NOMO-1 treated with DMSO at 0.1 percent for 48 hours (cell line): ENCODE data around the gene CATSPERD.

Experiments used
- DNase-seq: peaks from one replicate; lab custom pipeline; 2025; ENCODE audit not compliant: unreplicated experiment; lab: John Stamatoyannopoulos, UW

Gene CATSPERD

DNA sequence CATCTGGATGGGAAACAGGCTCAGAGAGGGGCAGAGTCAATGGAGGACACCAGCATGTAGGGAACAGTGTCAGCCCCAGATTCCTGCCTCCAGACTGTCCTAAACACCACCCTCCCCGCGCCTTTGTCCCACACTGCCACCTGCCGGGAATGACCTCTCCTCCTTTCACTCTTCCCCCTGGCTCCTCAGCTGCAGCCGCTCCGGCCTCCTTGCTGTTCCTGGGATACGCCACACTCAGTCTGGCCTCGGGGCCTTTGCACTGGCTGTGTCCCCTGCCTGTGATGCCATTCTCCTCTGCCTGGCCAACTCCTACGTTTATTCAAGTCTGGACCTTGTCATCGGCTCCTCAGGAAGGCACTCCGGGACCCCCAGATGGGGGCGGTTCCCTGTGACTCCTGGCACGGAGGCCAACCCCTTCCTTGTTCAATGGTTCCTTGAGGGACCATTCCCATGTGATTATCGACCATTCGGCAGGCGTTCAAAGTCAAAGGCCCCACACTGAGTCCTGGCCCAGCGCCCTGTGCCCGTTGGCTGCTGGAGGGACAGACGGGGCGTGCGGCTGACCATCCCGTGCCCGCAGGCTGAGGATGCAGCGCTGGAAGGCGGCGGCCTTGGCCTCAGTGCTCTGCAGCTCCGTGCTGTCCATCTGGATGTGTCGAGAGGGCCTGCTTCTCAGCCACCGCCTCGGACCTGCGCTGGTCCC is 103.3 kb downstream of the CATSPERD start:
- no peak for DNase-seq

- no peak for DNase-seq
Measured at GRCh38 chr19:5824751-5825150, 104.3 kb downstream of the CATSPERD start.

- DNase-seq = no peak
Measured at GRCh38 chr19:5825178-5825577, 104.7 kb downstream of the CATSPERD start.

DNA sequence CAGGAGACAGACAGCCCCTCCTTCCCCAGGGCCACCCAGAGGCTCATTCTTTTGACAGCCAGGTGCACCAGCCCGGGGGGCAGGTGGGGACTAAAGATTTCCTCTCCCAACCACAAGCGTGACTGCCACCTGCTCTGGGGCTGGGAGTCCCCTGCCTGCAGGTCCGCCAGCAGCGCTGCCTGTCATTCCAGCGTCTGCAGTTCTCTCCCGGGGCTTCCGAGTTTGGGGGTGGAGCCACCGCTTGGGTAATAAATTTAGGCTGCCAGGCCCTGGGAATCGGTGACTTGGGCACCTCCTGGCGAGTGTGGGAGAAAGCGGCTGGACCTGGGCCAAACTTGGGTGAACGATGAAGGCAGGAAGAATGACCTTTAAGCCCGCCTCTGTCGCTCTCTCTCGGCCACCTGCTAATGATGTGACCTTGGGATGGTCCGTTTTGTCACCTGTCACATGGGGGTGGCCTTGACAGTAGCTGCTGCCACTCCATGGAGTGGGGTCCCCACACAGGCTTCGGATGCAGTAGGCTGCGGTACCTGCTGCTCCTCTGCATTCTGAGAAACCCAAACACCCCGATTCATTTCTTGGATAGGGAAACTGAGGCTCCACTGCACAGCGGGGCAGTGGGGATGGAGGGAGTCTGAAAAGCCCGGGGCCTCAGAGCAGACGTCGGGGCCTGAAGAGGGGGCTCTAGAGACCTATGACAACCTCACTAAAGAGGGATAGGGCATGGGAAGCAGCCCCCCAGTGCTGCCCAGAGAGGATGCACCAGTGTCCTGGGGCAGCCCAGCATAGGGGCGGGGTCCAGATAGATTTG is 106.3 kb downstream of the CATSPERD start:
- peak; percentile 23 for DNase-seq

- no peak for DNase-seq
Measured at GRCh38 chr19:5827342-5827890, 107.0 kb downstream of the CATSPERD start.

GRCh38 chr19:5827891-5828660 is 107.6 kb downstream of the CATSPERD start:
- DNase-seq = peak; percentile 95
